Iris pigment epithelial cell (primary cell): ENCODE measurements around the gene SFXN1.
A peak's percentile ranks its signal among the peaks of the same experiment; 100 is the strongest.
"Not testable (repeated sequence)": the region's sequence is repeated elsewhere in the genome, so short reads cannot be mapped to it uniquely, and the experiment has no call there.

Experiments
- DNase-seq: peaks from one replicate; pipeline ENCODE4 v3.0.0-alpha.2; 2011; ENCODE audit warnings: low read depth

Gene SFXN1

GRCh38 chr5:175494264-175495183 lies 16.2 kb downstream of the SFXN1 start:
- peak; percentile 73 for DNase-seq

GRCh38 chr5:175501759-175502158 lies 23.4 kb downstream of the SFXN1 start:
- DNase-seq, result no peak

DNA sequence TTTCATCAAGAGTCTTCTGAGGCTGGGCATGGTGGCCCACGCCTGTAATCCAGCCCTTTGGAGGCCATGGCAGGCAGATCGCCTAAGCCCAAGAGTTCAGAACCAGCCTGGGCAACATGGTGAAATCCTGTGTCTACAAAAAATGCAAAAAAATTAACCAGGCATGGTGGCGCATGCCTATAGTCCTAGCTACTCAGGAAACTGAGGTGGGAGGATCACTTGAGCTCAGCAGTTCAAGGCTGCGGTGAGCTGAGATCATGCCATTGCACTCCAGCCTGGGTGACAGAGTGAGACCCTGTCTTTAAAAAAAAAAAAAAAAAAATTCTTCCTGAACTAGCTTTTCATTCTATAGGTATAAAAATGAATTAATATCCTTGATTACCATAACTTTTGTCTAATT lies 29.3 kb downstream of the SFXN1 start:
- DNase-seq, result not testable (repeated sequence)

DNA sequence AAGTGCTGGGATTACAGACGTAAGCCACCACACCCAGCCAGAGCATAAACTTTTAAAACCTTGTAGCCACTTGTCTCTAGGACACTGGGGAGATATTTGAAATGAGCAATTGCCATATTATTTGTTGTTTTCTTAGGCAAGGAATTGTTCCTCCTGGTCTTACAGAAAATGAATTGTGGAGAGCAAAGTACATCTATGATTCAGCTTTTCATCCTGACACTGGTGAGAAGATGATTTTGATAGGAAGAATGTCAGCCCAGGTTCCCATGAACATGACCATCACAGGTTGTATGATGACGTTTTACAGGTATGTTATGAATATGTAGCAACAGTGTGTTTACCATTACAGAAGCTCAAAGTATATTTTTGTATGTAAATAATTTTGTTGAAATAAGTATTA lies 30.5 kb downstream of the SFXN1 start:
- no peak for DNase-seq

DNA sequence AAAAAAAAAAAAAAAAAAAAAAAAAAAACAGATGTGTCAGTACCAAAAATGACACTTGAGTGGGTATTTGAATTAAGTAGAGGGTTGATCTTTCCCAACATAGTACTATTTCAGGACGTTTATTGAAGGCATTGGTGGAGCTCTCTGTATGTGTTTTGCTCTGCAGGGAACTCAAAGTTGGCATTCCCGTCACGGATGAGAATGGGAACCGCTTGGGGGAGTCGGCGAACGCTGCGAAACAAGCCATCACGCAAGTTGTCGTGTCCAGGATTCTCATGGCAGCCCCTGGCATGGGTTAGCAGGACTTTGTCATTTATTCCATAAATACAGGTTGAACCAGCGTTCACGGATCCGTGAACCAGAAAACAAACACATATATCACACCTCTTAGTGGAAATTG lies 34.9 kb downstream of the SFXN1 start:
- no peak for DNase-seq

GRCh38 chr5:175513726-175514125 lies 35.4 kb downstream of the SFXN1 start:
- no peak for DNase-seq

DNA sequence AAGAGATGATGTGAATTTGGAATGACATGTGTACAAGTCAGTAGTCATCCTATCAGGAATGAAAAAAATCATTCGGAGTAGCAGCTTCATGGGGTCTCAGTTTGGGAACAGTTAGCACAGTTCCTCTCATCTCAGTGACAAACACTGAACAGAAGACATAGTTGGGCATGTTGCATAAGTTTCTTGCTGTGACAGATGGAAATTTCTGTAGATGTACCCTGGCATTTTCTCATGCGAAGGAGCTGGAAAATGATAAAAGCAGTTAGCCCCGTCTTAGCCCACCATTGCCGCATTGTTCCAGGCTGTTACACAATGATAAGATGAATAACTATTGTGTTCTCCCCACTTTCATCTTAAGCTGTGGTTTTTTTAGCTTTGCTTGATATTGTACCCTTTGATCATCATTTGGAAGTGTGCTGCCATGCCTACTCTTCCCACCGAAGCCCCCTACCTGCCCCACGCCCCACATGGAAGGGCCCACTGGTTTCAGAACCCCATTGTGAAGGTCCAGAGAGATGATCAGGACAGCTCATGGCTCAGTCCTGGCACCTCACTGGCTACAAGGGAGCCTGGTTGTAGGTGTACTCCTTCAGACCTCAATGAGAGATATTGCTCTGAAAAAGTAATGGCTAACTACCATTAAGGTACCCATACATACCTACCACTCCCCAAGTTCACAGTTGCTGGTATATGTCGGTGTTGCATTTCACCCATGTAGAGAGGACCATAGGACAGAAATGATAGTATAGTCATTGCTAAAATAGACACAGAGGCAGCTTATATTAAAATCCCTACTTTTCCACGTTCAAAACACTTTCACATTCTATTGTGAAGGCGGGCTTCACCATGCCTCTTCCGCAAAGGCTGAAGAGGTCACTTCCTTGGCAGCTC lies 38.8 kb downstream of the SFXN1 start:
- no peak for DNase-seq

DNA sequence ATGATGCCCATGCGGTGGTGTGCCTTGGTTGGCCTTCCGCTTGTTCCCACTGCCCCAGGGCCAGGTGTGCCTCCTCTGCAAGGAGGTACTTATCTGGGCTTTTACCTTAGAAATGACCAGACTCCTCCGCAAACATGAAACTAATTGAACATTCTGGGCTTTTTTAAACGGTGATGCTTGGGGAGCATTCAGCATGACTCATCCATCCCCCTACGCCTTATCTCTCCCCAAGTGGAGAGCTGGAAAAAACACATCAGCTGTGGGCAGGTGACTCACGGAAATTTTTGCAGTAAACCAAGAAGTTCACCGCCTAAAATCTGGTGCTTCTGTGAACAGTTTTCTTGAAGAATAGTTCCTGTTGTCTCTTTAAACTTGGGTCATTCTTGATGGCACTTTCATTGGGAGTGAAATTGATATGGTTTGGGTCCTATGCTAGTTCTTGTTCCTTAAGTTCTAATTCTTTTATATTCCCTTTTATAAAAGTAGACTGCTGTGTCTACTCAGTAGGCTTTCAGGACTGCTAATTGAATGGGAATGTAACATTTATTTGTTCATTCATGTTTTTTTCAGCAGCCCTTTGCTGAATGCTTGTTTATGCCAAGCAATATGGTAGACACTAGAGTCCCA lies 39.6 kb downstream of the SFXN1 start:
- DNase-seq, result peak; percentile 97

DNA sequence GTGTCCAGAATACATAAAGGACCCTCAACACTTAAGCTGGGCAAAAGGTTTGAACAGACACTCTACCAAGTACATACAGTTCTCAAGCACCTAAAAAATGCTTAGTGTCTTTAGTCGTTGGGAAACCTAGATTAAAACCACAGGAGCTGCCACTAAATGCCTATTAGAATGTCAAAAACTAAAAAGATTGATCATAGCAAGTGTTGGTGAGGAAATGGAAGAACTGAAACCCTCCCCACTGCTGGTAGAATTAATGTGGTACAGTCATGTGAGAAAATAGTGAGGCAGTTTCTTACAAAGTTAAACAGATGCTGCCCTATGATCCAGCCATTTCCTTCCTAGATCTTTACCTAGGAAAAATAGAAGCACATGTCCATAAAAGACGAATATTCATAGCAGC lies 40.6 kb downstream of the SFXN1 start:
- DNase-seq, result no peak

- no peak for DNase-seq
These were observed 42.0 kb downstream of the SFXN1 start for GRCh38 chr5:175520321-175520720.

- DNase-seq, result no peak
These were observed 42.5 kb downstream of the SFXN1 start for GRCh38 chr5:175520873-175521272.

GRCh38 chr5:175521313-175521833 lies 43.0 kb downstream of the SFXN1 start:
- DNase-seq, result no peak

- no peak for DNase-seq
These were observed 44.9 kb downstream of the SFXN1 start for GRCh38 chr5:175523292-175523691.

DNA sequence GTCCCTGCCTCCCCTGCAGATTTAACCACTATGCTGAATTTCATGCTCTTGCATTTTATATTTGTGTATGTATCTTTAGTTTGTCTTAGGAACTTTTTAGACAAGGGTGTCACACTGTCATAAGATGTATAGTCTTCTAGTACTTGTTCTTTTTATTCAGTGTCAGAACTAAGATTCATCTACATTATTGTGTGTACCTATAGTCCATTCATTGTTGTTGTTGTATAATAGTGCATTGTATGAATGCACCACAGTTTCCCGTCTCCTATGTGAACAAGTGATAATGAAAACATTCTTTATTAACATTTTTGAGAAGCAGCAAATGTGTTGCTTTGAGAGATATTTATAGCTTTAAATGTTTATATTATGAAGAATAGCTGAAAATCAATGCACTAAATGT lies 45.9 kb downstream of the SFXN1 start:
- DNase-seq, result no peak

GRCh38 chr5:175526691-175527090 lies 48.3 kb downstream of the SFXN1 start:
- DNase-seq, result no peak

DNA sequence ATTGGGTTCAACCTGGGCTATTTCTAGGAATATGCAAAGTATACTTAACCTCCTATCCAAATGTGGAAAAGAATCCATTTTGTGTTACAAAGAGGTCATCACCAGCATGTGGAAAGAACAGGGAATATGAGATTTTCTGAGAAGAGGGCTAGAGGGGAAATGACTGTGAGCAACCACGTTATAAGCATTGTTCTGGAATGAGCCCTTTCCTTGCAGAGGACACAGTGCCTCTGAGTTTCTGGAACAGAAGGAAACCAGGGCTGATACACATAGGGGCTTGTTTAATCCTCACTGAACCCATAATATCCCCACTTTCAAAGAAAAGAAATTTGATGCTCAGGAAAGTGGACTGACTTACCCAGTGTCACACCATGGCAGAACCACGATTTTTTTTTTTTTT lies 53.0 kb downstream of the SFXN1 start:
- DNase-seq, result no peak

- peak; percentile 85 for DNase-seq
These were observed 55.9 kb downstream of the SFXN1 start for GRCh38 chr5:175534070-175534932.

DNA sequence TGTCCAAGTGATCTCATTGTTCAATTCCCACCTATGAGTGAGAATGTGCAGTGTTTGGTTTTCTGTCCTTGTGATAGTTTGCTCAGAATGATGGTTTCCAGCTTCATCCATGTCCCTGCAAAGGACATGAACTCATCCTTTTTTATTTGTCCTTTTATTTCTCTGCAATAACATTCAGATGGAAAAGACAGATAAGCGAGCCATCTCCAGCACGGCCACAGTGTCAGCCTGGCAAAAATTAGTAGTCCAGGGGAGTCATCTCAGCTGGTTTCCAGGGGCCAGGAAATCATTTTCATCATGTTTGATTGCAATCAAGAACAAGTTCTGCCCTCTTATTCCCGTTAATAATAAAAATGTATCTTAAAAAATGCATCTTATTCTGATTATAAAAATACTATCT lies 57.0 kb downstream of the SFXN1 start:
- not testable (repeated sequence) for DNase-seq

GRCh38 chr5:175535796-175536195 lies 57.4 kb downstream of the SFXN1 start:
- DNase-seq, result no peak

DNA sequence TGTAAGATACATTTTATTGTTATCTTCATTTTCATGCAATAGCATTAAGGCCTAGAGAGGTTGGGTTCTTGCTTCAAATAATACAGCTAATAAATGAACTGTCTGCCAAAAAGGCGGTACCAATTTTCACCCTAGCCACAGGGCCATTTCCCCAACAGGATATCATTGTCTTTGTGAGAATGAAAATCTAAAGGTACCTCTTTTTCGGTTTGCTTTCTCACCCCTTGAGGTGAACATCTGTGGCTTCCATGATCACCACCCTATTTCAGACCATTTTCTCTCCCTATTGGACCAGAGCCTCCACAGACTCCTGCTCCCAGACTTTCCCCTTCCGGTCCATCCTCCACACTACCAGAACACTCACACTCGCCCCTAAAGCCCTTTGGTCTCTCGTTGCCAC lies 60.2 kb downstream of the SFXN1 start:
- DNase-seq, result no peak

- DNase-seq, result no peak
These were observed 61.6 kb downstream of the SFXN1 start for GRCh38 chr5:175539936-175540335.
